Parathyroid adenoma (tissue), 2 donors: ENCODE data around the gene BAG5.

Experiments used
- H2AFZ ChIP-seq: fragments of 300-600 bp; sonication (generic); one replicate; pipeline ENCODE4 v1.7.0; 2017; ENCODE audit warnings: antibody characterized with exemption, mild to moderate bottlenecking
- H3K27ac ChIP-seq: fragments of 300-600 bp; sonication (generic); one replicate; pipeline ENCODE4 v1.7.0; 2017
- H3K27me3 ChIP-seq: fragments of 300-600 bp; sonication (generic); one replicate; pipeline ENCODE4 v1.7.0; 2017; ENCODE audit warnings: low read length; ENCODE audit not compliant: control insufficient read depth, insufficient read depth
- H3K36me3 ChIP-seq: fragments of 300-600 bp; sonication (generic); one replicate; pipeline ENCODE4 v1.7.0; 2017; ENCODE audit warnings: low read length; ENCODE audit not compliant: control insufficient read depth, insufficient read depth
- H3K4me1 ChIP-seq: fragments of 300-600 bp; sonication (generic); one replicate; pipeline ENCODE4 v1.7.0; 2017; ENCODE audit warnings: control low read depth
- H3K4me2 ChIP-seq: fragments of 300-600 bp; sonication (generic); one replicate; pipeline ENCODE4 v1.7.0; 2017; ENCODE audit warnings: low read length
- H3K4me3 ChIP-seq: fragments of 300-600 bp; sonication (generic); one replicate; pipeline ENCODE4 v1.7.0; 2017; ENCODE audit warnings: low read depth, low read length
- H3K79me2 ChIP-seq: fragments of 300-600 bp; sonication (generic); one replicate; pipeline ENCODE4 v1.7.0; 2017; ENCODE audit warnings: control low read depth
- H3K9ac ChIP-seq: fragments of 300-600 bp; sonication (generic); one replicate; pipeline ENCODE4 v1.7.0; 2017; ENCODE audit warnings: mild to moderate bottlenecking
- H3K9me3 ChIP-seq: fragments of 300-600 bp; sonication (generic); one replicate; pipeline ENCODE4 v1.7.0; 2017; ENCODE audit warnings: low read length; ENCODE audit not compliant: control insufficient read depth
- CTCF ChIP-seq: fragments of 300-600 bp; sonication (generic); IDR thresholded peaks from one replicate; pipeline ENCODE4 v1.7.0; 2017; ENCODE audit warnings: antibody characterized with exemption, mild to moderate bottlenecking
- donor health status: primary hyperparathyroidism.

The BAG5 gene

GRCh38 chr14:103517721-103518421 lies 44.6 kb downstream of the BAG5 start:
- Histone ChIP-seq H3K4me2 (no peak overlapping the region), H3K4me1 (peaks cover 33% of the 10 kb centered on the region), H3K36me3 (no peaks in the 10 kb centered on the region), H2AFZ (peak overlapping the region; percentile 46), H3K9me3 (no peaks in the 10 kb centered on the region), H3K27ac (peak overlapping the region; percentile 95), H3K9ac (no peak overlapping the region), H3K79me2 (no peaks in the 10 kb centered on the region), H3K4me3 (no peak overlapping the region), H3K27me3 (no peaks in the 10 kb centered on the region)
- TF ChIP-seq CTCF = no peak

- H3K79me2 ChIP-seq = no peaks in the 10 kb centered on the region
- H3K36me3 ChIP-seq = no peaks in the 10 kb centered on the region
- no peak overlapping the region for H3K9ac ChIP-seq
- H2AFZ ChIP-seq = no peak overlapping the region
- H3K4me3 ChIP-seq = no peak overlapping the region
- H3K27ac ChIP-seq = no peak overlapping the region
- H3K4me1 ChIP-seq = peaks cover 36% of the 10 kb centered on the region
- TF ChIP-seq CTCF = no peak
- no peaks in the 10 kb centered on the region for H3K9me3 ChIP-seq
- no peak overlapping the region for H3K4me2 ChIP-seq
- no peaks in the 10 kb centered on the region for H3K27me3 ChIP-seq
Observed at GRCh38 chr14:103517174-103517566, 45.3 kb downstream of the BAG5 start.

GRCh38 chr14:103516426-103517173 lies 45.9 kb downstream of the BAG5 start:
- H3K9me3 ChIP-seq = no peaks in the 10 kb centered on the region
- H3K36me3 ChIP-seq = no peaks in the 10 kb centered on the region
- no peaks in the 10 kb centered on the region for H3K27me3 ChIP-seq
- no peak overlapping the region for H3K4me3 ChIP-seq
- no peak overlapping the region for H2AFZ ChIP-seq
- no peak overlapping the region for H3K9ac ChIP-seq
- H3K4me2 ChIP-seq = no peak overlapping the region
- H3K27ac ChIP-seq = no peak overlapping the region
- H3K4me1 ChIP-seq = peaks cover 36% of the 10 kb centered on the region
- H3K79me2 ChIP-seq = no peaks in the 10 kb centered on the region
- TF ChIP-seq CTCF = no peak

- no peak overlapping the region for H3K27ac ChIP-seq
- H3K9ac ChIP-seq = no peak overlapping the region
- H3K9me3 ChIP-seq = no peaks in the 10 kb centered on the region
- no peak overlapping the region for H2AFZ ChIP-seq
- H3K27me3 ChIP-seq = no peaks in the 10 kb centered on the region
- TF ChIP-seq CTCF = no peak
- H3K79me2 ChIP-seq = no peaks in the 10 kb centered on the region
- H3K4me1 ChIP-seq = peaks cover 30% of the 10 kb centered on the region
- H3K4me3 ChIP-seq = no peak overlapping the region
- no peaks in the 10 kb centered on the region for H3K36me3 ChIP-seq
- no peak overlapping the region for H3K4me2 ChIP-seq
Observed at GRCh38 chr14:103514596-103515421, 47.6 kb downstream of the BAG5 start.
